ENCODE results near the gene ABCG8. TPM values are rescaled to one million over a fixed set of nuclear protein-coding genes. Genes with fewer than 3 reads are reported as not detected.

ABCG8 gene
- total RNA-seq, 3 donors from 2014 or later (not counting 1 experiment from before 2014, with no cell fraction given): not detected

DNA sequence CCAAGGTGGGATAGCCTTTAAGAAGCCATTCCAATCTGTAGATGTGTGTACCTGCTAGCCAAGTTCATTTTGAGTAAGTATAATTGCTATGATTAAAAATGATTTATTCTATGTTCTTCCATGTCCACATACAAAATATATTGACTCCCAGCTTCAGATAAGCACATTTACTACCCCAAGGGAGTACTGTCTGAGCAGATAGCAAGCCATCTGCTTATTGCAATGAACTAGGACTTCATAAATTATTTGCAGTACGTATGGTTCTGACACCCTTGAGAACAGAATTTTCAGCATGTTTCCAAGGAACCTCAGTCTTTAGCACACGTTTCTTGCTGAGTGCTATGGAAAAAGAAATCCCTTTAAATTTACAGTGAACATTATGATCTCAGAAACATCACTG is 28.3 kb upstream of the ABCG8 start:
- 60% methylated on average over 2 of the region's 2 CpGs for WGBS (ENCODE audit: insufficient coverage)
- no peak for ATAC-seq
- no peak overlapping the region for H3K4me3 ChIP-seq (ENCODE audit: low read length)
- no peaks in the 10 kb centered on the region for H3K36me3 ChIP-seq (ENCODE audit: control insufficient read depth, insufficient read depth, low read length)
- Mint-ChIP-seq H3K9me3 (no peaks in the 10 kb centered on the region), H3K4me1 (no peaks in the 10 kb centered on the region), H3K4me3 (no peak overlapping the region), H3K36me3 (no peaks in the 10 kb centered on the region), H3K27ac (no peak overlapping the region), H3K27me3 (ENCODE audit: low read depth in 2 of 2) (peaks cover 0 to 7% of the 10 kb centered on the region in 2 donors)
- no peaks in the 10 kb centered on the region for H3K9me3 ChIP-seq (ENCODE audit: control insufficient read depth, insufficient read depth, low read length)
- TF ChIP-seq, protein P1, sequence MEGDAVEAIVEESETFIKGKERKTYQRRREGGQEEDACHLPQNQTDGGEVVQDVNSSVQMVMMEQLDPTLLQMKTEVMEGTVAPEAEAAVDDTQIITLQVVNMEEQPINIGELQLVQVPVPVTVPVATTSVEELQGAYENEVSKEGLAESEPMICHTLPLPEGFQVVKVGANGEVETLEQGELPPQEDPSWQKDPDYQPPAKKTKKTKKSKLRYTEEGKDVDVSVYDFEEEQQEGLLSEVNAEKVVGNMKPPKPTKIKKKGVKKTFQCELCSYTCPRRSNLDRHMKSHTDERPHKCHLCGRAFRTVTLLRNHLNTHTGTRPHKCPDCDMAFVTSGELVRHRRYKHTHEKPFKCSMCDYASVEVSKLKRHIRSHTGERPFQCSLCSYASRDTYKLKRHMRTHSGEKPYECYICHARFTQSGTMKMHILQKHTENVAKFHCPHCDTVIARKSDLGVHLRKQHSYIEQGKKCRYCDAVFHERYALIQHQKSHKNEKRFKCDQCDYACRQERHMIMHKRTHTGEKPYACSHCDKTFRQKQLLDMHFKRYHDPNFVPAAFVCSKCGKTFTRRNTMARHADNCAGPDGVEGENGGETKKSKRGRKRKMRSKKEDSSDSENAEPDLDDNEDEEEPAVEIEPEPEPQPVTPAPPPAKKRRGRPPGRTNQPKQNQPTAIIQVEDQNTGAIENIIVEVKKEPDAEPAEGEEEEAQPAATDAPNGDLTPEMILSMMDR (IDR thresholded peaks at IDR 0.05): no peak
- H3K27ac ChIP-seq (ENCODE audit: low read length): no peak overlapping the region
- no peaks in the 10 kb centered on the region for H3K4me1 ChIP-seq (ENCODE audit: control insufficient read depth, insufficient read depth, low read length)
- no peaks in the 10 kb centered on the region for H3K27me3 ChIP-seq (ENCODE audit: control insufficient read depth, insufficient read depth, low read length)
- no peak for DNase-seq
- intact Hi-C loops (cut with micrococcal nuclease): no loop called here

DNA sequence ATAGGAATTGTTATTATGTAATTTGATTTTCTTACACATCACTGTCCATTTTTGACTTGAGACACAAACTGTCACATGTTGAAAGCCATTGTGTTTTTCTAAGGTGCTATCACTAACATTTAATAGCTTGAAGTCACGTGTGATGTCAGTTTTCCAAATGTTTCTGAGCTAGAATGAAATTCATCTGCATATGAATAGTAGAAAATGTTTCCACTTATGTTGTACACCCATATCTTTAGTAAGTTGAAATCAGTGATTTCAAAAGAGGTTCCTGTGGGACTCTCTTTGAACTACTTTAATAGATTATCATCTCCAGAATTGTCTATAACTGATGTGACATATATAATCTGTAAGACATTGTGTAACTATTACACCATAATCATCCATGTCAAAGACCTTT is 27.9 kb upstream of the ABCG8 start:
- Mint-ChIP-seq H3K36me3 (no peaks in the 10 kb centered on the region), H3K9me3 (no peaks in the 10 kb centered on the region), H3K4me1 (no peaks in the 10 kb centered on the region), H3K27ac (no peak overlapping the region), H3K4me3 (no peak overlapping the region), H3K27me3 (ENCODE audit: low read depth in 2 of 2) (peaks cover 0 to 7% of the 10 kb centered on the region in 2 donors)
- no peaks in the 10 kb centered on the region for H3K9me3 ChIP-seq (ENCODE audit: control insufficient read depth, insufficient read depth, low read length)
- 83% methylated on average over 1 of the region's 1 CpG for WGBS (ENCODE audit: insufficient coverage)
- intact Hi-C loops (cut with micrococcal nuclease): no loop called here
- H3K27me3 ChIP-seq (ENCODE audit: control insufficient read depth, insufficient read depth, low read length): no peaks in the 10 kb centered on the region
- no peak overlapping the region for H3K4me3 ChIP-seq (ENCODE audit: low read length)
- DNase-seq (no peak), ATAC-seq (no peak)
- TF ChIP-seq, protein P1 (IDR thresholded peaks at IDR 0.05): no peak
- no peaks in the 10 kb centered on the region for H3K4me1 ChIP-seq (ENCODE audit: control insufficient read depth, insufficient read depth, low read length)
- H3K36me3 ChIP-seq (ENCODE audit: control insufficient read depth, insufficient read depth, low read length): no peaks in the 10 kb centered on the region
- no peak overlapping the region for H3K27ac ChIP-seq (ENCODE audit: low read length)

DNA sequence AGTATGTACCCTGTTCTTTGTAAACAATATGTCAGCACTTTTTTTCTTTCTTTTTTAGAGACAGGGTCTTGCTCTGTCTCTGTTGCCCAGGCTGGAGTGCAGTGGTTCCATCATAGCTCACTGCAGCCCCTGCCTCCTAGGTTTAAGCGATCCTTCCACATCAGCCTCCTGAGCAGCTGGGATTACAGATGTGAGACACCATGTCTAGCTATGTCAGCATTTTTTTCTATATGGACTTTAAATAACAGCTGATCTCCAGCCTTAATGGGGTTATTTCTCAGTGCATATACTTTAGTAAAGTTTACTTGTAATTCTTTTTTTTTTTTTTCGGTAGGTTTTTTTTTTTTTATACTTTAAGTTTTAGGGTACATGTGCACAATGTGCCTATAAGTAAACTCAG is 26.8 kb upstream of the ABCG8 start:
- ATAC-seq: no peak
- Mint-ChIP-seq H3K27ac (no peak overlapping the region), H3K27me3 (ENCODE audit: low read depth in 2 of 2) (peaks cover 0 to 7% of the 10 kb centered on the region in 2 donors), H3K9me3 (no peaks in the 10 kb centered on the region), H3K4me3 (no peak overlapping the region), H3K4me1 (no peaks in the 10 kb centered on the region), H3K36me3 (no peaks in the 10 kb centered on the region)
- Histone ChIP-seq H3K4me1 (ENCODE audit: control insufficient read depth, insufficient read depth, low read length) (no peaks in the 10 kb centered on the region), H3K36me3 (ENCODE audit: control insufficient read depth, insufficient read depth, low read length) (no peaks in the 10 kb centered on the region), H3K27me3 (ENCODE audit: control insufficient read depth, insufficient read depth, low read length) (no peaks in the 10 kb centered on the region), H3K9me3 (ENCODE audit: control insufficient read depth, insufficient read depth, low read length) (no peaks in the 10 kb centered on the region), H3K4me3 (ENCODE audit: low read length) (no peak overlapping the region), H3K27ac (ENCODE audit: low read length) (no peak overlapping the region)
- intact Hi-C loops (cut with micrococcal nuclease): no loop called here
- WGBS (ENCODE audit: insufficient coverage): 100% methylated on average over 1 of the region's 2 CpGs
- TF ChIP-seq, protein P1 (IDR thresholded peaks at IDR 0.05): no peak
- no peak for DNase-seq

DNA sequence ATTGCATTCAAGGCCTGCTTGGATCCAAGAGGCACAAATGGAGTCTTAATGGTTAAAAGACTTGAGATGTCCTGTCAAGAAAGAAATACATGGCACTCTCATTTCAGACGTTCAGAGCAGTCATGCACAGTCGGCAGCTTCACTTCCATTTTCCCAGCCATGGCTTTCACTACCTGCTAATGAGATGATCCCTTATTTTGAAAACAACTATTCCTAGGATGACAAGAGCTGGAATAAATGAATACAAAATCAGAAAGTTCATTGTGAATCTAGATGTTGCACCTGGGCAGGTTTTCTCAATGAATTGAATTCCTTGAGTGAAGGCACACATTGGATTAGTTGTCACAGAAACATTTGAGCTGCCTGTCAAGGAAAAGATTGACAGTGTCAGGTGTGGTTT is 25.8 kb upstream of the ABCG8 start:
- Histone ChIP-seq H3K4me1 (ENCODE audit: control insufficient read depth, insufficient read depth, low read length) (no peaks in the 10 kb centered on the region), H3K36me3 (ENCODE audit: control insufficient read depth, insufficient read depth, low read length) (no peaks in the 10 kb centered on the region), H3K4me3 (ENCODE audit: low read length) (no peak overlapping the region), H3K27me3 (ENCODE audit: control insufficient read depth, insufficient read depth, low read length) (no peaks in the 10 kb centered on the region), H3K27ac (ENCODE audit: low read length) (no peak overlapping the region), H3K9me3 (ENCODE audit: control insufficient read depth, insufficient read depth, low read length) (no peaks in the 10 kb centered on the region)
- Mint-ChIP-seq H3K36me3 (no peaks in the 10 kb centered on the region), H3K4me3 (no peak overlapping the region), H3K9me3 (no peaks in the 10 kb centered on the region), H3K27me3 (ENCODE audit: low read depth in 2 of 2) (peaks cover 0 to 7% of the 10 kb centered on the region in 2 donors), H3K27ac (no peak overlapping the region), H3K4me1 (no peaks in the 10 kb centered on the region)
- TF ChIP-seq, protein P1 (IDR thresholded peaks at IDR 0.05): no peak
- DNase-seq (no peak), ATAC-seq (no peak)
- intact Hi-C loops (cut with micrococcal nuclease): no loop called here
- WGBS (ENCODE audit: insufficient coverage): 77% methylated on average over 2 of the region's 2 CpGs
